K562 (cell line): ENCODE results near the gene CSTPP1. TPM values are rescaled to one million over a fixed set of nuclear protein-coding genes. Genes with fewer than 3 reads are reported as not detected.

ENCODE experiments used
- ATAC-seq: fragments of 200-7000 bp; cut with Tn5 transposase; 3 replicates; pipeline ENCODE4 v1.9.1; 2020; ENCODE audit warnings: moderate library complexity
- BruUV-seq: library from RNA; stranded (reverse); fragments of 400-500 nt; replicated peaks from 2 replicates; lab custom pipeline; 2021; lab: Mats Ljungman, UMichigan
- CTCF ChIA-PET: fragments of 300-600 bp; formaldehyde crosslinking; extraction: SDS; loops from one replicate; lab custom pipeline; 2021; ENCODE audit warnings: low intra/inter-chr PET ratio; lab: Yijun Ruan, JAX
- POLR2A ChIA-PET: fragments of 300-600, 350-650 bp; sonication (Branson Sonifier 250); formaldehyde crosslinking; extraction: SDS; loops from one replicate; lab custom pipeline; 2021; ENCODE audit warnings: antibody characterized with exemption, inconsistent platforms; lab: Yijun Ruan, JAX
- DNase-seq, 4 experiments: peaks; one replicate each; pipeline versions ENCODE4 v3.0.0 to v3.0.0-alpha.2; 2011 to 2018; ENCODE audit warnings: low spot score in 3 of 4, mixed read lengths in 3 of 4; ENCODE audit errors: extremely low read depth in 1 of 4
- FAIRE-seq: peaks from 2 replicates; lab custom pipeline; 2011; peaks lifted over from hg19 to GRCh38; lab: Jason Lieb, UNC
- H2AFZ ChIP-seq: 2 replicates; pipeline ENCODE4 v1.6.0; 2011; ENCODE audit warnings: low read depth, low read length, control low read depth, inconsistent platforms
- H3K27ac ChIP-seq: fragments of 200-600 bp; 3 replicates; pipeline ENCODE4 v1.8.0; 2011; ENCODE audit warnings: low read depth, mild to moderate bottlenecking, control low read depth, inconsistent platforms, low read length, moderate library complexity, mixed read lengths; ENCODE audit errors: extremely low read depth
- H3K27me3 ChIP-seq, 2 experiments: fragments of 300-600 bp in 1 of 2; 2 replicates in 1 of 2; 3 replicates in 1 of 2; pipeline versions ENCODE4 v1.6.0 to v1.8.0; 2011; ENCODE audit warnings: inconsistent platforms in 2 of 2, low read length in 2 of 2, mild to moderate bottlenecking in 1 of 2, mixed read lengths in 1 of 2, moderate library complexity in 1 of 2; ENCODE audit not compliant: control insufficient read depth in 2 of 2, insufficient read depth in 2 of 2
- H3K36me3 ChIP-seq: fragments of 300-600 bp; 3 replicates; pipeline ENCODE4 v1.8.0; 2011; ENCODE audit warnings: mild to moderate bottlenecking, low read length, inconsistent platforms; ENCODE audit not compliant: control insufficient read depth, insufficient read depth
- H3K4me1 ChIP-seq, 2 experiments: fragments of 200-600 bp in 1 of 2; replicated peaks in 1 of 2; 2 replicates in 1 of 2; 3 replicates in 1 of 2; pipeline versions ENCODE4 v1.5.1 to v1.8.0; 2011; ENCODE audit warnings: inconsistent platforms in 2 of 2, low read length in 2 of 2, mild to moderate bottlenecking in 1 of 2, mixed read lengths in 1 of 2, moderate library complexity in 1 of 2; ENCODE audit not compliant: control insufficient read depth in 2 of 2, insufficient read depth in 2 of 2
- H3K4me2 ChIP-seq: 2 replicates; pipeline ENCODE4 v1.6.1; 2011; ENCODE audit warnings: low read length, control low read depth, inconsistent platforms, mixed read lengths; ENCODE audit not compliant: insufficient read depth
- H3K4me3 ChIP-seq: fragments of 200-600 bp; sonication (generic), shearing (Covaris generic); 2 replicates; pipeline ENCODE4 v1.5.1; 2016; ENCODE audit warnings: control low read depth, inconsistent platforms
- H3K79me2 ChIP-seq: fragments of 200-600 bp; 3 replicates; pipeline ENCODE4 v1.8.0; 2011; ENCODE audit warnings: low read length, inconsistent platforms; ENCODE audit not compliant: control insufficient read depth, insufficient read depth
- H3K9ac ChIP-seq, 2 experiments: 2 replicates each; pipeline versions ENCODE4 v1.6.0 to v1.6.1; 2011; ENCODE audit warnings: low read depth in 2 of 2, low read length in 2 of 2, control low read depth in 1 of 2, inconsistent platforms in 1 of 2, mild to moderate bottlenecking in 1 of 2, mixed read lengths in 1 of 2; ENCODE audit not compliant: insufficient read depth in 1 of 2
- H3K9me1 ChIP-seq: one replicate; pipeline ENCODE4 v1.6.0; 2011; ENCODE audit warnings: inconsistent platforms, mild to moderate bottlenecking, low read length, moderate library complexity; ENCODE audit not compliant: control insufficient read depth, insufficient read depth
- H3K9me3 ChIP-seq: replicated peaks from 2 replicates; pipeline ENCODE4 v1.5.1; 2011; ENCODE audit warnings: low read depth, low read length, inconsistent platforms; ENCODE audit not compliant: control insufficient read depth, insufficient read depth
- H4K20me1 ChIP-seq: replicated peaks from 2 replicates; pipeline ENCODE4 v1.6.1; 2011; ENCODE audit warnings: low read length, inconsistent platforms, mixed read lengths; ENCODE audit not compliant: control insufficient read depth, insufficient read depth
- NCOR1 ChIP-seq: fragments of 450-650 bp; IDR thresholded peaks from 2 replicates; pipeline ENCODE4 v1.6.1; 2016; ENCODE audit warnings: mild to moderate bottlenecking, moderate library complexity
- ZNF668 ChIP-seq: fragments of 250-450 bp; sonication (Bioruptor Pico); IDR thresholded peaks from 2 replicates; pipeline ENCODE4 v1.8.0; 2022; ENCODE audit warnings: mild to moderate bottlenecking, inconsistent platforms
- WGBS: fragments of 100-300 bp; shearing (Covaris generic); methylation state at CpG from one replicate; pipeline ENCODE4 v1.1.6; 2016; ENCODE audit warnings: low coverage, mixed read lengths; ENCODE audit not compliant: insufficient coverage; ENCODE audit errors: missing lambda C conversion rate; 5-methylcytosine and 5-hydroxymethylcytosine counted together
- in situ Hi-C: fragments of 300-500 bp; cut with MboI; formaldehyde crosslinking; loops from 4 replicates; pipeline ENCODE4 v1.15.0; 2018; ENCODE audit warnings: inconsistent platforms, mixed read lengths
- intact Hi-C: fragments of 100-400 bp; cut with micrococcal nuclease; formaldehyde crosslinking; loops from 2 replicates; pipeline ENCODE4 v1.14.2; 2022
- polyA plus RNA-seq, 8 experiments: library from polyadenylated mRNA; depleted of rRNA in 4 of 8; stranded (reverse) in 5 of 8; unstranded in 3 of 8; fragments of >200 nt; fragmentation: Nextera tagmentation in 2 of 8; fragmentation: Illumina TruSeq in 1 of 8; extraction: Ambion mirVana in 2 of 8; extraction: Trizol in 1 of 8; gene quantifications; 2 replicates each; pipeline versions ENCODE4 v1.2.1 to v1.2.3, GENCODE V29; 2011 to 2014; ENCODE audit warnings: inconsistent platforms in 1 of 8, missing spikeins in 1 of 8
- total RNA-seq, 7 experiments: library from RNA; depleted of rRNA in 6 of 7; stranded (reverse); fragments of >200 nt in 6 of 7; fragmentation: Illumina TruSeq in 2 of 7; extraction: Trizol in 2 of 7; gene quantifications; 2 replicates each; pipeline versions ENCODE4 v1.2.1 to v1.2.3, GENCODE V29; 2011 to 2021; ENCODE audit warnings: low replicate concordance in 1 of 7
- TF ChIP-seq, protein P1 (sequence below), 2 experiments: fragments of 450-650 bp; IDR thresholded peaks; 2 replicates each; pipeline ENCODE4 v1.6.1; 2018; ENCODE audit warnings: mild to moderate bottlenecking in 2 of 2, low read depth in 1 of 2; ENCODE audit not compliant: partially characterized antibody in 2 of 2
- TF ChIP-seq, protein P2 (sequence below): fragments of 450-650 bp; IDR thresholded peaks from 2 replicates; pipeline ENCODE4 v1.6.1; 2018; ENCODE audit not compliant: partially characterized antibody

Gene CSTPP1
- total and polyA plus RNA-seq, 9 of the 15 experiments (the other 6 are each of a cell fraction or from before 2014, with no cell fraction given): 6.5 to 17.8 (median 9.2) TPM

DNA sequence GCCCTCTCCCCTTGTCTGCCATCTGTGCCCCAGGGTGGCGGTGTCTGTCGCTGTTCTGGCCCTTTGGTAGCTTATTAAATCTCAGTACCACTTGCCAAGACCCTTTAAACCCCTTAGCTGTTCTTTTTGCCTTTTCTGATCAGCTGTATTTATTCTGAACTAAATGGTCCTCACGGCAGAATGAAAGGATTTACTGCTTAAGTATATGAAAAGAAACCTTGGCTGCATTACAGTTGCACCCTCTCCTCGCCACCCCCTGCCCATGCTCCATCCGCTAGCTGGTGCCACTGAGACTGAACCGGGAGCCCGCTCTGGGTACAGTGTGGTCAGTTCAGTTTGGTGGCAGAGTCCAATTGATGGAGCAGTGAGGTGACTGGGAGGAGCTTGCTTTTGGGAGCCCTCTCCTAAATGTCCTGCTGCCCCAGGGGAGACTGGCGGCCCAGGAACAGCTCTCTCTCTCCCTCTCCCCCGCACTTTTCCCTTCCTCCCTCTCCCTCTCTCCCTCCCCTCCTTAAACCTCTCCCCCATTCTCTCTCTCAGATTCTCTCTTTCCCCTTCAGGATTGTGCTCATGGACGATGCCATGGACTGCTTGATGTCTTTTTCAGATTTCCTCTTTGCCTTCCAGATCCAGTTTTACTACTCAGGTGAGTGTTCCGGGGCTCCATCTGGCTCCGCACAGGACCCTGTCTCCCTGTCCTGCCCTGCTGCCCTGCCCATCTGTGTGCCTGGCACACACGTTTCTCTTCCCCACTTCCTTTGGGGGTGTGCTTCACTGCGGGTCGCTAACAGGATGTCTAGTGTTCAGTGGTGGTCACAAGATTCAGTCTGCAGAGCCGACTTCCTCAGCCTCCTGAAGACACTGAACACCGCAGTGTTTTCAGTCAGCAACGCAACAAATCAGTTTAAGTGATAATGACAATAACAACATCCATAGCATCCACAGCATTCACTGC lies 218.3 kb downstream of the CSTPP1 start:
- no peaks in the 10 kb centered on the region for H3K79me2 ChIP-seq
- no peak for FAIRE-seq

More for the DNA sequence above, 218.3 kb downstream of the CSTPP1 start:
- intact Hi-C loops (loop anchor here (5.0 kb wide), 1 partner anchor 53 kb away; no protein-coding TSS in a partner anchor), in situ Hi-C loops (no loop called here)
- 26% methylated on average over 17 of the region's 18 CpGs for WGBS
- Histone ChIP-seq H3K36me3 (no peaks in the 10 kb centered on the region), H4K20me1 (peaks cover 14% of the 10 kb centered on the region; the same call in 1 of the 2 replicates), H3K27ac (no peak overlapping the region), H3K4me1 (peaks cover 0 to 5% of the 10 kb centered on the region in 2 experiments; a peak in 1 of 5 replicates), H3K4me2 (no peak overlapping the region), H3K4me3 (no peak overlapping the region), H3K9me3 (no peaks in the 10 kb centered on the region), H3K9me1 (no peaks in the 10 kb centered on the region), H3K9ac (peak overlapping the region in 1 of 2 experiments; percentile 77; a peak in 2 of 4 replicates), H3K27me3 (no peaks in the 10 kb centered on the region)
- DNase-seq: no peak
- no peak for ATAC-seq
- no TSS peak for BruUV-seq
- CTCF ChIA-PET: interaction anchor here (0.6 to 3.5 kb wide), 2 partner anchors 53 to 265 kb away, joined by 3 to 35 read pairs; no protein-coding TSS in a partner anchor
- TF ChIP-seq, protein P1, sequence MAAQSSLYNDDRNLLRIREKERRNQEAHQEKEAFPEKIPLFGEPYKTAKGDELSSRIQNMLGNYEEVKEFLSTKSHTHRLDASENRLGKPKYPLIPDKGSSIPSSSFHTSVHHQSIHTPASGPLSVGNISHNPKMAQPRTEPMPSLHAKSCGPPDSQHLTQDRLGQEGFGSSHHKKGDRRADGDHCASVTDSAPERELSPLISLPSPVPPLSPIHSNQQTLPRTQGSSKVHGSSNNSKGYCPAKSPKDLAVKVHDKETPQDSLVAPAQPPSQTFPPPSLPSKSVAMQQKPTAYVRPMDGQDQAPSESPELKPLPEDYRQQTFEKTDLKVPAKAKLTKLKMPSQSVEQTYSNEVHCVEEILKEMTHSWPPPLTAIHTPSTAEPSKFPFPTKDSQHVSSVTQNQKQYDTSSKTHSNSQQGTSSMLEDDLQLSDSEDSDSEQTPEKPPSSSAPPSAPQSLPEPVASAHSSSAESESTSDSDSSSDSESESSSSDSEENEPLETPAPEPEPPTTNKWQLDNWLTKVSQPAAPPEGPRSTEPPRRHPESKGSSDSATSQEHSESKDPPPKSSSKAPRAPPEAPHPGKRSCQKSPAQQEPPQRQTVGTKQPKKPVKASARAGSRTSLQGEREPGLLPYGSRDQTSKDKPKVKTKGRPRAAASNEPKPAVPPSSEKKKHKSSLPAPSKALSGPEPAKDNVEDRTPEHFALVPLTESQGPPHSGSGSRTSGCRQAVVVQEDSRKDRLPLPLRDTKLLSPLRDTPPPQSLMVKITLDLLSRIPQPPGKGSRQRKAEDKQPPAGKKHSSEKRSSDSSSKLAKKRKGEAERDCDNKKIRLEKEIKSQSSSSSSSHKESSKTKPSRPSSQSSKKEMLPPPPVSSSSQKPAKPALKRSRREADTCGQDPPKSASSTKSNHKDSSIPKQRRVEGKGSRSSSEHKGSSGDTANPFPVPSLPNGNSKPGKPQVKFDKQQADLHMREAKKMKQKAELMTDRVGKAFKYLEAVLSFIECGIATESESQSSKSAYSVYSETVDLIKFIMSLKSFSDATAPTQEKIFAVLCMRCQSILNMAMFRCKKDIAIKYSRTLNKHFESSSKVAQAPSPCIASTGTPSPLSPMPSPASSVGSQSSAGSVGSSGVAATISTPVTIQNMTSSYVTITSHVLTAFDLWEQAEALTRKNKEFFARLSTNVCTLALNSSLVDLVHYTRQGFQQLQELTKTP (IDR thresholded peaks at IDR 0.05; ENCODE audit: low read depth in 1 of 2, partially characterized antibody in 2 of 2): no peak
- no peak for TF ChIP-seq NCOR1
- TF ChIP-seq, protein P2, sequence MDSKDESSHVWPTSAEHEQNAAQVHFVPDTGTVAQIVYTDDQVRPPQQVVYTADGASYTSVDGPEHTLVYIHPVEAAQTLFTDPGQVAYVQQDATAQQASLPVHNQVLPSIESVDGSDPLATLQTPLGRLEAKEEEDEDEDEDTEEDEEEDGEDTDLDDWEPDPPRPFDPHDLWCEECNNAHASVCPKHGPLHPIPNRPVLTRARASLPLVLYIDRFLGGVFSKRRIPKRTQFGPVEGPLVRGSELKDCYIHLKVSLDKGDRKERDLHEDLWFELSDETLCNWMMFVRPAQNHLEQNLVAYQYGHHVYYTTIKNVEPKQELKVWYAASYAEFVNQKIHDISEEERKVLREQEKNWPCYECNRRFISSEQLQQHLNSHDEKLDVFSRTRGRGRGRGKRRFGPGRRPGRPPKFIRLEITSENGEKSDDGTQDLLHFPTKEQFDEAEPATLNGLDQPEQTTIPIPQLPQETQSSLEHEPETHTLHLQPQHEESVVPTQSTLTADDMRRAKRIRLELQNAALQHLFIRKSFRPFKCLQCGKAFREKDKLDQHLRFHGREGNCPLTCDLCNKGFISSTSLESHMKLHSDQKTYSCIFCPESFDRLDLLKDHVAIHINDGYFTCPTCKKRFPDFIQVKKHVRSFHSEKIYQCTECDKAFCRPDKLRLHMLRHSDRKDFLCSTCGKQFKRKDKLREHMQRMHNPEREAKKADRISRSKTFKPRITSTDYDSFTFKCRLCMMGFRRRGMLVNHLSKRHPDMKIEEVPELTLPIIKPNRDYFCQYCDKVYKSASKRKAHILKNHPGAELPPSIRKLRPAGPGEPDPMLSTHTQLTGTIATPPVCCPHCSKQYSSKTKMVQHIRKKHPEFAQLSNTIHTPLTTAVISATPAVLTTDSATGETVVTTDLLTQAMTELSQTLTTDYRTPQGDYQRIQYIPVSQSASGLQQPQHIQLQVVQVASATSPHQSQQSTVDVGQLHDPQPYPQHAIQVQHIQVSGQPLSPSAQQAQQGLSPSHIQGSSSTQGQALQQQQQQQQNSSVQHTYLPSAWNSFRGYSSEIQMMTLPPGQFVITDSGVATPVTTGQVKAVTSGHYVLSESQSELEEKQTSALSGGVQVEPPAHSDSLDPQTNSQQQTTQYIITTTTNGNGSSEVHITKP: peak; percentile 74
- TF ChIP-seq ZNF668: no peak
- TF ChIP-seq, all 486 proteins: peak for 1
- no peak overlapping the region for H2AFZ ChIP-seq
- POLR2A ChIA-PET: interaction anchor here (0.5 to 1.5 kb wide), 11 partner anchors 9 to 555 kb away, joined by 3 to 7 read pairs (median 3); no protein-coding TSS in a partner anchor
